Brain microvascular endothelial cell (primary cell): ENCODE measurements around the gene HMGXB4.

ENCODE experiments used
- DNase-seq: peaks from one replicate; pipeline ENCODE4 v3.0.0-alpha.2; 2020
- H3K27ac ChIP-seq: fragments of 250-450 bp; sonication (Bioruptor Pico); 2 replicates; pipeline ENCODE4 v1.5.1; 2020; ENCODE audit warnings: mild to moderate bottlenecking, moderate library complexity
- H3K27me3 ChIP-seq: fragments of 250-450 bp; sonication (Bioruptor Pico); replicated peaks from 2 replicates; pipeline ENCODE4 v1.5.1; 2020; ENCODE audit warnings: mild to moderate bottlenecking
- H3K36me3 ChIP-seq: fragments of 250-450 bp; sonication (Bioruptor Pico); replicated peaks from 2 replicates; pipeline ENCODE4 v1.5.1; 2020; ENCODE audit warnings: mild to moderate bottlenecking
- H3K4me3 ChIP-seq: 2 replicates; pipeline ENCODE4 v1.5.1; 2011; ENCODE audit warnings: low read depth, mild to moderate bottlenecking, control low read depth, low read length, moderate library complexity
- in situ Hi-C: cut with HindIII; loops from 2 replicates; pipeline ENCODE4 v1.10.0; 2017; ENCODE audit warnings: low sequenced_read_pairs, low pct_ligation_motif_present
- TF ChIP-seq, protein P1 (sequence below): IDR thresholded peaks from 2 replicates; pipeline ENCODE4 v1.5.1; 2011; ENCODE audit warnings: low read depth, mild to moderate bottlenecking, moderate library complexity, low read length, control low read depth, inconsistent platforms; ENCODE audit errors: missing control alignments

The HMGXB4 gene

GRCh38 chr22:35301372-35301874 lies 44.1 kb downstream of the HMGXB4 start:
- in situ Hi-C loops = no loop called here
- H3K36me3 ChIP-seq = no peaks in the 10 kb centered on the region
- H3K4me3 ChIP-seq = peak overlapping the region; percentile 26
- H3K27me3 ChIP-seq = no peaks in the 10 kb centered on the region
- peak overlapping the region; percentile 94 for H3K27ac ChIP-seq
- TF ChIP-seq, protein P1, sequence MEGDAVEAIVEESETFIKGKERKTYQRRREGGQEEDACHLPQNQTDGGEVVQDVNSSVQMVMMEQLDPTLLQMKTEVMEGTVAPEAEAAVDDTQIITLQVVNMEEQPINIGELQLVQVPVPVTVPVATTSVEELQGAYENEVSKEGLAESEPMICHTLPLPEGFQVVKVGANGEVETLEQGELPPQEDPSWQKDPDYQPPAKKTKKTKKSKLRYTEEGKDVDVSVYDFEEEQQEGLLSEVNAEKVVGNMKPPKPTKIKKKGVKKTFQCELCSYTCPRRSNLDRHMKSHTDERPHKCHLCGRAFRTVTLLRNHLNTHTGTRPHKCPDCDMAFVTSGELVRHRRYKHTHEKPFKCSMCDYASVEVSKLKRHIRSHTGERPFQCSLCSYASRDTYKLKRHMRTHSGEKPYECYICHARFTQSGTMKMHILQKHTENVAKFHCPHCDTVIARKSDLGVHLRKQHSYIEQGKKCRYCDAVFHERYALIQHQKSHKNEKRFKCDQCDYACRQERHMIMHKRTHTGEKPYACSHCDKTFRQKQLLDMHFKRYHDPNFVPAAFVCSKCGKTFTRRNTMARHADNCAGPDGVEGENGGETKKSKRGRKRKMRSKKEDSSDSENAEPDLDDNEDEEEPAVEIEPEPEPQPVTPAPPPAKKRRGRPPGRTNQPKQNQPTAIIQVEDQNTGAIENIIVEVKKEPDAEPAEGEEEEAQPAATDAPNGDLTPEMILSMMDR = no peak
- peak; percentile 91 for DNase-seq

DNA sequence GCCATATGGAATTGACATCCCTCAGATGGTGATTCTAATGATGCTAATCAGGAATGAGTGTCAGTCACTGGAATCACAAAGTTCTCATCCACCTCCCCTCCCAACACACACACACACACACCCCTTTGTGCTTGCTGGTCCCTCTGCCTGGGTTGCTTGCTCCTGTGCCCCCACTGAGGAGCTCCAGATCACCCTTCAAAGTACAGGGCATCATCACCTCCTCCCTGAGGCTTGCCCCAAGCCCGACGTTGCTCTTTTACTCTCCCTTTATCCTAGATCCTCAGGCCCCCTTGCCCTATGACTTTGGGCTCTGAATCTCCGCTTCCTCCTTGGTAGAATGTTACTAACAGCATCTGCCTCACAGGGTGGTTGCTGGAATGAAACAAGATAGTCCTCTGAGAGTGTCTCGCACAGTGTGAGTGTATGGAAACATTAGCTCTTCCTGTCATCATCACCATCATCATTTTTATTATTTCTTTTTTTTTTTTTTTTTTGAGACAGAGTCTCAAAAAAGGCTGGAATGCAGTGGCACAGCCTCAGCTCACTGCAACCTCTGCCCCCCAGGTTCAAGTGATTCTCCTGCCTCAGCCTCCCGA lies 45.8 kb downstream of the HMGXB4 start:
- TF ChIP-seq, protein P1 = no peak
- no peaks in the 10 kb centered on the region for H3K27me3 ChIP-seq
- in situ Hi-C loops = no loop called here
- H3K4me3 ChIP-seq = no peak overlapping the region
- DNase-seq = peak; percentile 42
- H3K36me3 ChIP-seq = no peaks in the 10 kb centered on the region
- peak overlapping the region; percentile 94 for H3K27ac ChIP-seq

- TF ChIP-seq, protein P1 = no peak
- Histone ChIP-seq H3K36me3 (no peaks in the 10 kb centered on the region), H3K27me3 (no peaks in the 10 kb centered on the region), H3K4me3 (no peak overlapping the region), H3K27ac (no peak overlapping the region)
- DNase-seq = no peak
- in situ Hi-C loops = no loop called here
These were observed 48.3 kb downstream of the HMGXB4 start for GRCh38 chr22:35305525-35306070.

DNA sequence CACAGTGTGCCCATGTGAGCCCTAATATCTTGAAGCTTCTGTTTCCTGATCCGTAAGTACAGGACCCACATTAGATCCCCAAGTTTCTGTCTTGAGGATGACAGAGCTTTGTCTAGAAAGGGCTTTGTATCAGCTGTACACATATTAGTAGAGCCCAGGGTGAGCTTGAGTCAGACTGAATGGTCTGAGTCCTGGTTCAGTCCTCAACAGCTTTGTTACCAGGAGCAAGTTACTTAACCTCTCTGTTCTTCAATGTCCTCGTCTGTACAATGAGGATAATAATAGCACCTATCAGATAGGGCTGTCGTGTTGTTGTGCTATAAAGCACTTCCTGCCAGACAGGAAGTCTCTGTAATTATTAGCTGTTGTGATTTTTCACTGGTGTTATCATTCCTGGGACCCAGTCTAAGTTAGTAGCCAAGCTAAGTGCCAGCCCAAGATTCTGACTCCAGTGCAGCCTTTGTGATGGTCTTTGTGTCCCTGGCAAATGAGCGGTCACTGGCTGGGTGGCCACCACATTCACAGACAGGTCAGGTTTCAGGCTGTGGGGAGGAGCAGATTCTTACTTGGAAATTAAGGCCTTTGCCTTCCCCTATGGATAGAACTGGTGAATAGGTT lies 49.2 kb downstream of the HMGXB4 start:
- DNase-seq = peak; percentile 12
- in situ Hi-C loops = no loop called here
- TF ChIP-seq, protein P1 = no peak
- H3K36me3 ChIP-seq = no peaks in the 10 kb centered on the region
- H3K4me3 ChIP-seq = no peak overlapping the region
- H3K27ac ChIP-seq = peak overlapping the region; percentile 39
- H3K27me3 ChIP-seq = no peaks in the 10 kb centered on the region

- H3K36me3 ChIP-seq = no peaks in the 10 kb centered on the region
- H3K27me3 ChIP-seq = no peaks in the 10 kb centered on the region
- TF ChIP-seq, protein P1 = no peak
- no peak overlapping the region for H3K4me3 ChIP-seq
- no peak overlapping the region for H3K27ac ChIP-seq
- in situ Hi-C loops = no loop called here
- DNase-seq = no peak
These were observed 50.1 kb downstream of the HMGXB4 start for GRCh38 chr22:35307372-35307771.
